Measurements from ENCODE around the gene NOL7.

- TF ChIP-seq USF2 (IDR thresholded peaks at IDR 0.05; ENCODE audit: low read depth, low read length), result no peak
- no peak for TF ChIP-seq POLR2A (IDR thresholded peaks at IDR 0.05; ENCODE audit: low read depth, low read length)
- TF ChIP-seq MXI1 (IDR thresholded peaks at IDR 0.05; ENCODE audit: borderline replicate concordance, low read depth, low read length), result no peak
- no peak for TF ChIP-seq CTCF (conservative IDR thresholded peaks at IDR 0.05; ENCODE audit: low read depth, low read length)
- TF ChIP-seq RFX5 (IDR thresholded peaks at IDR 0.05; ENCODE audit: low read depth, low read length), result no peak
- no peak for TF ChIP-seq CHD1 (IDR thresholded peaks at IDR 0.05; ENCODE audit: low read depth, low read length)
- TF ChIP-seq MAFK (IDR thresholded peaks at IDR 0.05; ENCODE audit: low read depth, low read length), result no peak
- no peak for TF ChIP-seq RAD21 (IDR thresholded peaks at IDR 0.05; ENCODE audit: low read length)
- no peak for TF ChIP-seq RCOR1 (IDR thresholded peaks at IDR 0.05; ENCODE audit: insufficient replicate concordance, low read length)
Observed at GRCh38 chr6:13635948-13636658, 21.0 kb downstream of the NOL7 start.

All from IMR-90 (cell line).